ENCODE results near the gene ENTPD3.

GRCh38 chr3:40450438-40450837 is 63.5 kb downstream of the ENTPD3 start:
- TF ChIP-seq CTCF (conservative IDR thresholded peaks at IDR 0.05 in 1 of 2, IDR thresholded peaks at IDR 0.05 in 1 of 2; ENCODE audit: extremely low read depth in 1 of 2, insufficient read depth in 1 of 2, low read depth in 1 of 2, low read length in 2 of 2) (no peak), EZH2 (IDR thresholded peaks at IDR 0.05; ENCODE audit: borderline replicate concordance, low read length) (no peak)
